Measurements from ENCODE around the gene TPRX2. TPM values are rescaled to one million over a fixed set of nuclear protein-coding genes. Genes with fewer than 3 reads are reported as not detected.
"Not testable (repeated sequence)": the region's sequence is repeated elsewhere in the genome, so short reads cannot be mapped to it uniquely, and the experiment has no call there.

The TPRX2 gene
- total and polyA plus RNA-seq, 2 of the 13 experiments (the other 11 are each of a cell fraction or from before 2014, with no cell fraction given): not detected

DNA sequence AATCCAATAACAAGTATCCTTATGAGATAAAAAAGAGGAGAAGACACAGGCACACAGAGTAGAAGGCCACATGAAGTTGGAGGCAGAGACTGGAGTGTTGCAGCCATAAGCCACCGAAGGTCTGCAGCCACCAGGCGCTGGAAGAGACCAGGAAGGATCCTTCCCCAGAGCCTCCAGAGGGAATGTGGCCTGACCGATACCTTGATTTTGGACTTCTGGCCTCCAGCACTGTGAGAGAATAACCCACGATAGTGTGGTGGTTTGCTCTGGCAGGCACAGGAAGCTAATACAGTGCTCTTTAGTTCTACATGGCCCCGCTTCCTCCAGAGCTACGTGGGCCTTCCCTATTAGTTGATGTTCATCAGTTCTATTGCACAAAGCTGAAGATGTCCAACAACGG, 42.3 kb downstream of the TPRX2 start (continued):
- TF ChIP-seq, protein P1, sequence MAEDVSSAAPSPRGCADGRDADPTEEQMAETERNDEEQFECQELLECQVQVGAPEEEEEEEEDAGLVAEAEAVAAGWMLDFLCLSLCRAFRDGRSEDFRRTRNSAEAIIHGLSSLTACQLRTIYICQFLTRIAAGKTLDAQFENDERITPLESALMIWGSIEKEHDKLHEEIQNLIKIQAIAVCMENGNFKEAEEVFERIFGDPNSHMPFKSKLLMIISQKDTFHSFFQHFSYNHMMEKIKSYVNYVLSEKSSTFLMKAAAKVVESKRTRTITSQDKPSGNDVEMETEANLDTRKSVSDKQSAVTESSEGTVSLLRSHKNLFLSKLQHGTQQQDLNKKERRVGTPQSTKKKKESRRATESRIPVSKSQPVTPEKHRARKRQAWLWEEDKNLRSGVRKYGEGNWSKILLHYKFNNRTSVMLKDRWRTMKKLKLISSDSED (CRISPR knock-in tag; IDR thresholded peaks at IDR 0.05): no peak
- TF ChIP-seq SMC3 (IDR thresholded peaks at IDR 0.05; ENCODE audit: low read length) (no peak), IRF9 (CRISPR knock-in tag; IDR thresholded peaks at IDR 0.05; ENCODE audit: borderline replicate concordance) (no peak), ZNF414 (CRISPR knock-in tag; IDR thresholded peaks at IDR 0.05) (no peak), ZFP82 (CRISPR knock-in tag; IDR thresholded peaks at IDR 0.05; ENCODE audit: borderline replicate concordance) (no peak)

DNA sequence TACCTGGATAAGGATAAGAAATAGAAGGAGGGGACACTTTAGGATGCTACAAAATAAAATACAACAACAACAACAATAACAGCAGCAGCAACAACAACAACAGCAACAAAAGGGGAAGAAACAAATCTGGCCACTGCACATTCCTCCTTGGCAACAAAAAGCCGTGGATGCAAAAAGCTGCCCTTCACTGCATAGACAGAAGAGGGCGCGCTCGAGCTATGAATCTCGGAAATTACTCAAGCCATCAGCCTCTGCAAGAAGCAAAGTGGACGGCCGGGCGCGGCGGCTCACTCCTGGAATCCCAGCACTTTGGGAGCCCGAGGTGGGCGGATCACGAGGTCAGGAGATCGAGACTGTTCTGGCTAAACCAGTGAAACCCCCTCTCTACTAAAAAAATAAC, 50.3 kb downstream of the TPRX2 start:
- H3K9ac ChIP-seq (ENCODE audit: insufficient read depth, low read depth, low read length); BruUV-seq (replicated peaks); H4K20me1 ChIP-seq (ENCODE audit: insufficient read depth, low read length); H3K79me2 ChIP-seq (ENCODE audit: insufficient read depth, low read length); H3K9me3 ChIP-seq (ENCODE audit: low read length); H2AFZ ChIP-seq (ENCODE audit: low read length); intact Hi-C loops (cut with micrococcal nuclease; ENCODE audit: unreplicated experiment); ATAC-seq; DNase-seq (ENCODE audit: low spot score); H3K36me3 ChIP-seq (replicated peaks in 1 of 2; ENCODE audit: control insufficient read depth in 1 of 2, insufficient read depth in 2 of 2, low read length in 2 of 2); POLR2A ChIA-PET; H3K4me3 ChIP-seq (replicated peaks in 1 of 3; ENCODE audit: insufficient read depth in 1 of 3, low read depth in 2 of 3, low read length in 3 of 3); H3K27ac ChIP-seq (ENCODE audit: extremely low read length, insufficient read depth, low read length); H3K27me3 ChIP-seq (ENCODE audit: control insufficient read depth in 1 of 2, insufficient read depth in 2 of 2, low read length in 2 of 2); CTCF ChIA-PET (ENCODE audit: low intra/inter-chr PET ratio, low total read pairs); in situ Hi-C loops (cut with HindIII; ENCODE audit: extremely low pct_ligation_motif_present, low pct_unique_long_range_greater_than_20kb); H3K4me2 ChIP-seq (ENCODE audit: low read depth, low read length); H3K4me1 ChIP-seq (ENCODE audit: insufficient read depth, low read length); FAIRE-seq; TF ChIP-seq FOXP1 (IDR thresholded peaks at IDR 0.05): not testable (repeated sequence)
- under 1% methylated on average over 5 of the region's 14 CpGs for WGBS (ENCODE audit: low lambda C conversion rate)
- TF ChIP-seq HMGXB4 (CRISPR knock-in tag; IDR thresholded peaks at IDR 0.05; ENCODE audit: borderline replicate concordance in 1 of 2, low read depth in 1 of 2): peak in 1 of 2 experiments; percentile 90; a peak in 2 of 4 replicates
- TF ChIP-seq CEBPG (CRISPR knock-in tag; IDR thresholded peaks at IDR 0.05): peak; percentile 58
- TF ChIP-seq RXRB (CRISPR knock-in tag; IDR thresholded peaks at IDR 0.05; ENCODE audit: borderline replicate concordance): peak; percentile 31; the same call in 1 of the 2 replicates
- TF ChIP-seq ZSCAN9 (CRISPR knock-in tag; IDR thresholded peaks at IDR 0.05; ENCODE audit: borderline replicate concordance): 0 out of 2 replicates have a peak, but pooled peaks have one; percentile 43
- TF ChIP-seq THRA (CRISPR knock-in tag; IDR thresholded peaks at IDR 0.05; ENCODE audit: borderline replicate concordance): 0 out of 2 replicates have a peak, but pooled peaks have one; percentile 41
- peak; percentile 59 for TF ChIP-seq GATAD2A (CRISPR knock-in tag; IDR thresholded peaks at IDR 0.05)
- TF ChIP-seq FOXP1 (CRISPR knock-in tag; IDR thresholded peaks at IDR 0.05): peak; percentile 27; the same call in 1 of the 2 replicates
- 0 out of 2 replicates have a peak, but pooled peaks have one; percentile 48 for TF ChIP-seq ZNF574 (CRISPR knock-in tag; IDR thresholded peaks at IDR 0.05)
